Activated CD8-positive, alpha-beta memory T cell treated with anti-CD3 and anti-CD28 coated beads, Interleukin-2, amount 10 ng/mL, durations not matched to agents 7 days and 5 days (primary cell): ENCODE measurements around the gene RFPL3. TPM values are rescaled to one million over a fixed set of nuclear protein-coding genes. Genes with fewer than 3 reads are reported as not detected.

Experiments
- total RNA-seq, 2 experiments: library from RNA; stranded (reverse); gene quantifications; one replicate each; pipeline ENCODE4 v1.2.3, GENCODE V29; 2021

RFPL3 gene
- total RNA-seq, 2 experiments from 2014 or later: not detected

Other genes starting within 250 kb of the RFPL3 start
- not detected for gene C22orf42, start 198.6 kb upstream of the RFPL3 start, total RNA-seq
- under 1 TPM; 0.16 to 0.41 TPM for gene RFPL2, start 152.8 kb upstream of the RFPL3 start, total RNA-seq
- not detected for gene SLC5A4, start 102.5 kb upstream of the RFPL3 start, total RNA-seq
- 10 to 100 TPM; 77.2 to 85.5 TPM for gene RTCB, start 54.4 kb downstream of the RFPL3 start, total RNA-seq
- gene BPIFC, start 106.6 kb downstream of the RFPL3 start, total RNA-seq: not detected
- 100 to 1,000 TPM in 1 of 2 experiments, 10 to 100 TPM in 1; 98.9 to 108 TPM for gene FBXO7, start 116.9 kb downstream of the RFPL3 start, total RNA-seq